SHP77 treated with DMSO at 0.1 percent for 48 hours (cell line): ENCODE results near the gene AMY2A.
"Not testable (repeated sequence)": the region's sequence is repeated elsewhere in the genome, so short reads cannot be mapped to it uniquely, and the experiment has no call there.

Source experiments
- DNase-seq: peaks from one replicate; lab custom pipeline; 2025; lab: John Stamatoyannopoulos, UW

Gene AMY2A

GRCh38 chr1:103616994-103617477 lies at the start of gene AMY2A:
TSS of gene AMY2A (plus strand) at chr1:103617427. CDS start at chr1:103617441, 14 bp downstream.
- not testable (repeated sequence) for DNase-seq

DNA sequence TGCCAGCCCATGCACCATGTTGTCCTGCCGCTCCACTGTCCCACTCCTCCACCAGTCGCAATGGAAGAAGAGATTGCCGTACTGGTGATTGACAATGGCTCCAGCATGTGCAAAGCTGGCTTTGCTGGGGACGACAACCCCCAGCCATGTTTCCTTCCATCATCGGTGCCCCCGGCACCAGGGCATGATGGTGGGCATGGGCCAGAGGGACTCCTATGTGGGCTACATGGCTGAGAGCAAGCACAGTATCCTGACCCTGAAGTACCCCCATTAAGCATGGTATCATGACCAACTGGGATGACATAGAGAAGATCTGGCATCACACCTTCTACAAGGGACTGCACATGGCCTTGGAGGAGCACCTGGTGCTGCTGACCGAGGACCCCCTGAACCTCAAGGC lies 47.7 kb upstream of the AMY2A start:
- DNase-seq = no peak

DNA sequence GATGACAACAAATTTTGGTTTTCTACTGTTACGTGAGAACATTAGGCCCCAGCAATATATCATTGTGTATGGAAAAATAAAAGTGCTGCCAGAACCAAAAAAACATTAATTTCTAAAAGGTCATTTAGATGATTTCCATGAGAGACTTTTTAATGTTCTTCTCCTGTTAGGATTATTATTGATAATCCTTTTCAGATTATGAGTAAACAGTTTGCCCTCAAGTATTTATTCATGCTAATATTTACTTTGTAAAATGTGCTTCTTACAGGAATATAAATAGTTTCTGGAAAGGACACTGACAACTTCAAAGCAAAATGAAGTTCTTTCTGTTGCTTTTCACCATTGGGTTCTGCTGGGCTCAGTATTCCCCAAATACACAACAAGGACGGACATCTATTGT lies 45.9 kb upstream of the AMY2A start, which contains the start of gene AMY2B:
Gene AMY2B, plus strand, starts transcription at position 301 of the 400 bp plus-strand sequence. Its CDS starts 14 bp downstream, at position 315.
- DNase-seq = not testable (repeated sequence)

DNA sequence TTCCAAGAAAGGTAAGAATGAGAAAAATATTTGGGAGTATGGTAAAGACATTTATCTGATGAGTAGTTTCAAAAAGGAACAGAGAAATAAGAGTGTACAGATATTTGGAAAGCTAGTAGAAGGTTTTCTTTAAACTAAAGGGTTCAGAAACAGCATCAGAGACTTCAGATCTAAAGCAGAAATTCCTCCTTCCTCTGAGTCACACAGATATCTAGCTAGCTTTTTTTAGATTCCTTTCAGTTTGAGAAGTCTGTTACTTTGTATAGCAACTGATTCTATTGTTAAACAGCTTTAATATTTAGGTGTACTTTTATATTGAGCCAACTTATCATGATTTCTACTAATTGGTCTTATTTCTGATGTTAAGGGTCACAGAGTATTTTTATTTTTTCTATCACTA lies 41.2 kb upstream of the AMY2A start:
- no peak for DNase-seq

DNA sequence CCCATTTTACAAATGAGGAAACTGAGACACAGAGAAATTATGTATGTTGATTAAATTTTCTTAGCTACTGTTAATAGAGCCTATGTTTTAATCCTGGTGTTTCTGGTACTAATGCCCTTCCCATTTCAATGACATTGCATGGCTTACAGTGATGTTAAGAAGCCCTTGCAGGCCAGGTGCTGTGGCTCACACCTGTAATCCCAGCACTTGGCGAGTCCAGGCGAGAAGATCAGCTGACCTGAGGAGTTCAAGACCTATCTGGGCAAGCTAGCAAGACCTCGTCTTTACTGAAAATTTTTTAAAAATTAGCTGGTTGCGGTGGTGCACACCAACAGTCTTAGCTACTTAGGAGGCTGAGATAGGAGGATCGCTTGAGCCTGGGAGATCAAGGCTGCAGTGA lies 40.4 kb upstream of the AMY2A start:
- DNase-seq = not testable (repeated sequence)

DNA sequence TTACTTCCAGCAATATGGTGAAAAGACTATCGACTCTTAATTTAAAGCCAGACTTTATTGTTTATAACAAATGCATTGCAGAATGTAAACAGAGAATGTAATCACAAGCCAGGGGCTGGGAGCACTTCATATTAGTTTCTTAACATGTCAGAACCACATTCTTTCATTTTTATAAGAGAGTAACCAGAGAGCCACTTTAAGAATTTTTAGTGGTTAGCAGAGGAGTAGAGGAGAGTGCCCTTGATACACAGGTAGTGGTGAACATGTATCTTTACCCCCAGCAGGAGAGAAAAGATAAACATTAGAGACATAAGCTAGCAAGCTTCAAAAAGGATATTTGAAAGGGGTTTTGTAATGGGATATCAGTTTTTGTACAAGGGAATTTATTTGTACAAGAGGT lies 34.8 kb upstream of the AMY2A start:
- no peak for DNase-seq

- DNase-seq = no peak
Measured at GRCh38 chr1:103583887-103584286, 33.3 kb upstream of the AMY2A start.

GRCh38 chr1:103584537-103584936 lies 32.7 kb upstream of the AMY2A start:
- no peak for DNase-seq

DNA sequence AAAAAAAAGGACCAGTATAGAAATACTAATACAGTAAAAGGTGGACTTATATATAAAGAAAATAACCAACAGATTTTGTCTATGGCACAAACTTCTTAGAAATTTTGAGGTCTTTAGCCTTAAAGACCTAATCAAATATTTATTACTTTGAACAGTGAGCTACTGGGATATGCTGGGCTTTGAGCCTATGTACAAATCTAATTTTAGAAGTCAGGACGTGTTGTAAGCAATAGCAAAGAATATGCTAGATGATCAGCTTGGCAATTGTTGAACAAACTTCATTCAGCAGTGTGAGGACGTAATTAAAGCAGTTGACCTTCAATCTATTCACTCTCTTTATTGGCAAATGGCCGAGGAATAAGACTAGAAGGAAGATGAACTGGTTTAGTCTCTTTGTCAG lies 14.5 kb upstream of the AMY2A start:
- not testable (repeated sequence) for DNase-seq

GRCh38 chr1:103616362-103616761 lies 865 bp upstream of the AMY2A start:
- DNase-seq = no peak

DNA sequence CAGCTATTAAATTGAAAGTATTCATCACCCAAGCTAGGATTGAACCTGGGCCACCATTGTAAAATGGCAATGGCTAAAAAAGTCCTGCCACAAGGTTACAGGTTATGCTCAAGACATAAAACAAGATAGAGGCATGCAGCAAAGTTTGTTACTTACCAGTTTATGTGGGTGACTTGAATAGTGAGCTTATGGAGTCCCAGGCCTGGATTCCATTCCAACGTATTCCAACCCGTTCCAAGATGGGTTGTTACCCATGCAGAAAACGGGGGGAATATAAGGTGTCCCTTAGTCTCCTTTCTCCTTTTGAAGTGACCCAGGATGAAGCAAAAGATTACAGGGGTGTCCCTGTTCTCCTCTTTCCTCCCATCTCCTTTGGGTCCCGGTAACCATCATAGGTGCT lies 10.2 kb downstream of the AMY2A start:
- not testable (repeated sequence) for DNase-seq

GRCh38 chr1:103641194-103641593 lies 24.0 kb downstream of the AMY2A start:
- not testable (repeated sequence) for DNase-seq

DNA sequence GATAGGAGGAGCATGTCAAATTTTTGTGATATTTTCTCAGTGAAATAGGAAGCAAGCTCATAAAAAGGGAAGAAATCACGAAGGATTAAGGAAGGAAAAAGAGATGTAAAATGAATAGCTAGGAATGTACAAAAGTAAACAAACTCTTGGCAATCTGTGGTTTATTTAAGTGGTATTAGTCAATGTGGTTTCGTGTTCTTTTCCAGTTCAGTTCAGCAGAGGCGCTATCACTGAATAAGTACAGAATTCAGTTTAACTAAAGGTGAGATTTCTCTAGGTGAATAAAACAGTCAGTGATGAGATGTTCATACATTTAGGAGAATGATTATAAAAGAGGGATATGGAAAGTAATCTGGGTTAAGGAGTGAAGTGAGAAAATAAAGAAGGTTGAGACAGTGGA lies 26.7 kb downstream of the AMY2A start:
- DNase-seq = not testable (repeated sequence)

GRCh38 chr1:103650305-103650704 lies 33.1 kb downstream of the AMY2A start:
- DNase-seq = not testable (repeated sequence)

- not testable (repeated sequence) for DNase-seq
Measured at GRCh38 chr1:103650889-103651288, 33.7 kb downstream of the AMY2A start.

DNA sequence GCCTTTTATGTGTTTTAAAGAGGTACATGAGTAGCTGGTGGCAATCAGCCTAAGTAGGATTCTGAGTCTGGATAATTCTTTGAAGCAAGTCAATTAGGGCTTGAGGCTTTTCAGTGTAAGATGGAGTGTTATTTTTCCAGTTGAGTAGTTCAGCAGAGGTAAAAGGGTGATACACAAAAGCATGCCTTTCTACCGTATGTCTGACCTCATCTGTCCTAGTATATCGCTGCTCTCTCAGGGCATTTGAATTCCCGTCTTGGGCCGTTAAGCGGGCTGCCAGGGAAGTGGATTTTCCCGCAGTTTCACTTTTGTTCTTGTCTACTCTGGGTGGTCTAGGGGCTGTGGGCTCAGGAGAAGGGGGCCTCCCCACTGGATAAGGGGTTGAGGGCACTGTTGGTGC lies 36.9 kb downstream of the AMY2A start:
- not testable (repeated sequence) for DNase-seq

GRCh38 chr1:103655460-103655859 lies 38.2 kb downstream of the AMY2A start, which contains the start of gene AMY1A:
TSS of gene AMY1A (plus strand) at chr1:103655760. CDS start at chr1:103656331, 571 bp downstream.
- not testable (repeated sequence) for DNase-seq
